Body of pancreas (tissue), 4 donors: Measurements from ENCODE around the gene LEUTX. TPM values are rescaled to one million over a fixed set of nuclear protein-coding genes. Genes with fewer than 3 reads are reported as not detected.

ENCODE experiments used
- ATAC-seq: fragments of 150-250 bp; one replicate; pipeline ENCODE4 v1.9.1; 2016
- DNase-seq, 4 donors: peaks; one replicate each; pipeline ENCODE4 v3.0.0-alpha.2; 2019
- H3K27ac ChIP-seq, 4 donors: fragments of 200-600 bp; sonication (generic); 1 replicate in 3 of 4; 2 replicates in 1 of 4; pipeline versions ENCODE4 v1.5.1 to v1.6.1; 2016 to 2019; ENCODE audit warnings: mild to moderate bottlenecking in 1 of 4, mixed read lengths in 1 of 4, moderate library complexity in 1 of 4
- H3K27me3 ChIP-seq, 2 donors: fragments of 200-600 bp; sonication (generic); one replicate each; pipeline ENCODE4 v1.6.0; 2016; ENCODE audit warnings: mild to moderate bottlenecking in 1 of 2
- H3K36me3 ChIP-seq, 2 donors: fragments of 200-600 bp; sonication (generic); replicated peaks in 1 of 2; 2 replicates each; pipeline ENCODE4 v1.5.1; 2016; ENCODE audit warnings: low read depth in 2 of 2; ENCODE audit not compliant: insufficient read depth in 1 of 2
- H3K4me1 ChIP-seq: fragments of 200-600 bp; sonication (generic); one replicate; pipeline ENCODE4 v1.6.0; 2016
- H3K4me3 ChIP-seq, 2 donors: fragments of 200-600 bp; sonication (generic); 1 replicate in 1 of 2; 2 replicates in 1 of 2; pipeline ENCODE4 v1.5.1; 2016 to 2019
- H3K9me3 ChIP-seq, 3 donors: fragments of 200-600 bp; sonication (generic); 1 replicate in 2 of 3; 2 replicates in 1 of 3; pipeline ENCODE4 v1.5.1; 2016
- POLR2A ChIP-seq, 3 donors: fragments of 450-650 bp; IDR thresholded peaks; one replicate each; pipeline ENCODE4 v1.6.1; 2016; ENCODE audit warnings: antibody characterized with exemption in 3 of 3, mild to moderate bottlenecking in 2 of 3
- WGBS, 2 donors: methylation state at CpG; one replicate each; pipeline ENCODE4 v1.1.5; 2017; 5-methylcytosine and 5-hydroxymethylcytosine counted together
- intact Hi-C: fragments of 100-400 bp; cut with DNase I; formaldehyde crosslinking; loops from one replicate; pipeline ENCODE4 v1.15.1; 2023
- total RNA-seq, 2 donors: library from RNA; depleted of rRNA; stranded (reverse); fragments of >200 nt; gene quantifications; one replicate each; pipeline ENCODE4 v1.1.0, GENCODE V29; 2016
- TF ChIP-seq, protein P1 (sequence below), 7 experiments: fragments of 450-650 bp in 4 of 7; fragments of 200-600 bp in 3 of 7; sonication (generic) in 3 of 7; IDR thresholded peaks; one replicate each; pipeline ENCODE4 v1.5.1; 2016 to 2019; ENCODE audit warnings: antibody characterized with exemption in 7 of 7

LEUTX gene
- total RNA-seq, 2 donors from 2014 or later: not detected

GRCh38 chr19:39827216-39827615 lies 48.6 kb downstream of the LEUTX start:
- Histone ChIP-seq H3K36me3 (peaks cover 9 to 22% of the 10 kb centered on the region in 2 donors), H3K27ac (no peak overlapping the region), H3K4me1 (peaks cover 18% of the 10 kb centered on the region), H3K27me3 (no peaks in the 10 kb centered on the region), H3K4me3 (no peak overlapping the region), H3K9me3 (no peaks in the 10 kb centered on the region)
- ATAC-seq (no peak), DNase-seq (no peak)
- 84 to 87% methylated on average over 7 to 13 of the region's 13 CpGs for WGBS, 2 donors
- intact Hi-C loops: no loop called here
- TF ChIP-seq POLR2A (IDR thresholded peaks at IDR 0.05): no peak
- TF ChIP-seq, protein P1, sequence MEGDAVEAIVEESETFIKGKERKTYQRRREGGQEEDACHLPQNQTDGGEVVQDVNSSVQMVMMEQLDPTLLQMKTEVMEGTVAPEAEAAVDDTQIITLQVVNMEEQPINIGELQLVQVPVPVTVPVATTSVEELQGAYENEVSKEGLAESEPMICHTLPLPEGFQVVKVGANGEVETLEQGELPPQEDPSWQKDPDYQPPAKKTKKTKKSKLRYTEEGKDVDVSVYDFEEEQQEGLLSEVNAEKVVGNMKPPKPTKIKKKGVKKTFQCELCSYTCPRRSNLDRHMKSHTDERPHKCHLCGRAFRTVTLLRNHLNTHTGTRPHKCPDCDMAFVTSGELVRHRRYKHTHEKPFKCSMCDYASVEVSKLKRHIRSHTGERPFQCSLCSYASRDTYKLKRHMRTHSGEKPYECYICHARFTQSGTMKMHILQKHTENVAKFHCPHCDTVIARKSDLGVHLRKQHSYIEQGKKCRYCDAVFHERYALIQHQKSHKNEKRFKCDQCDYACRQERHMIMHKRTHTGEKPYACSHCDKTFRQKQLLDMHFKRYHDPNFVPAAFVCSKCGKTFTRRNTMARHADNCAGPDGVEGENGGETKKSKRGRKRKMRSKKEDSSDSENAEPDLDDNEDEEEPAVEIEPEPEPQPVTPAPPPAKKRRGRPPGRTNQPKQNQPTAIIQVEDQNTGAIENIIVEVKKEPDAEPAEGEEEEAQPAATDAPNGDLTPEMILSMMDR (IDR thresholded peaks at IDR 0.05): no peak

GRCh38 chr19:39828015-39828653 lies 49.5 kb downstream of the LEUTX start:
- Histone ChIP-seq H3K36me3 (peaks cover 9 to 22% of the 10 kb centered on the region in 2 donors), H3K9me3 (no peaks in the 10 kb centered on the region), H3K27ac (no peak overlapping the region), H3K4me1 (peaks cover 27% of the 10 kb centered on the region), H3K4me3 (no peak overlapping the region), H3K27me3 (no peaks in the 10 kb centered on the region)
- no peak for DNase-seq
- no peak for TF ChIP-seq POLR2A (IDR thresholded peaks at IDR 0.05)
- TF ChIP-seq, protein P1 (IDR thresholded peaks at IDR 0.05): no peak
- 85 to 88% methylated on average over 16 to 26 of the region's 26 CpGs for WGBS, 2 donors
- ATAC-seq: no peak
- intact Hi-C loops: no loop called here

- Histone ChIP-seq H3K36me3 (peaks cover 9 to 22% of the 10 kb centered on the region in 2 donors), H3K27ac (no peak overlapping the region), H3K9me3 (no peaks in the 10 kb centered on the region), H3K4me3 (no peak overlapping the region), H3K27me3 (no peaks in the 10 kb centered on the region), H3K4me1 (peaks cover 25% of the 10 kb centered on the region)
- intact Hi-C loops: no loop called here
- WGBS, 2 donors: 60 to 74% methylated on average over 5 of the region's 5 CpGs
- ATAC-seq: no peak
- DNase-seq: no peak
- TF ChIP-seq POLR2A (IDR thresholded peaks at IDR 0.05): no peak
- TF ChIP-seq, protein P1 (IDR thresholded peaks at IDR 0.05): no peak
These were observed 50.0 kb downstream of the LEUTX start for GRCh38 chr19:39828654-39829032.

DNA sequence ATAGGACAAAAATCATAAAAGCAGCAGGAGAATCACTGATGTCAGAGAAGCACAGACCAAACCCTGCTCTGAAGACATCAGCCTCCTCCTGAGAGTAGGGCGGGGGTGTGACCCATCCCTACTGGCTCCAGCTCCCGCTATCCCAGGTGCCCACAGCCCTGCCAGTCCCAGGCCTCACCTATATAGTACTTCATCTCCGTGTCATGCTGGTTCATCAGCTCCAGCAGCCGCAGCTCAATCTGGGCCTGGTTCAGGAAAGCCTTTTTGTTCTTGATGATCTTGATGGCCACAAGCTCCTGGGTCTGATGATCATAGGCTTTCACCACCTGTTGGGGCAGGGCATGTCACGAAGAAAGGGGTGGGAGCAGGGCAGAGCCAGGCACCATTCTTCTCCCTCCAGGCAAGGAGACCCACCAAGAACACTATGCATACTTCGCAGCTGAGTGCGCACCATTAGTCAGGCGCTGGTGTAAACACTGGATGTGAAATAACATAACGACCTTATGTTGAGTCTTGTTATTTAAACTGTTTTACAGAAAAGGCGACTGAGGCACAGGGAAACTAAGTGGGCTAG lies 51.1 kb downstream of the LEUTX start:
- no peak overlapping the region for H3K27ac ChIP-seq
- intact Hi-C loops: no loop called here
- H3K36me3 ChIP-seq: peaks cover 9 to 22% of the 10 kb centered on the region in 2 donors
- H3K4me1 ChIP-seq: peaks cover 26% of the 10 kb centered on the region
- no peak overlapping the region for H3K4me3 ChIP-seq
- H3K9me3 ChIP-seq: no peaks in the 10 kb centered on the region
- no peak for DNase-seq
- TF ChIP-seq, protein P1 (IDR thresholded peaks at IDR 0.05): no peak
- TF ChIP-seq POLR2A (IDR thresholded peaks at IDR 0.05): no peak
- H3K27me3 ChIP-seq: no peaks in the 10 kb centered on the region
- WGBS, 2 donors: 90 to 96% methylated on average over 7 to 10 of the region's 10 CpGs
- no peak for ATAC-seq

GRCh38 chr19:39830406-39830805 lies 51.8 kb downstream of the LEUTX start:
- ATAC-seq: no peak
- peaks cover 9 to 22% of the 10 kb centered on the region in 2 donors for H3K36me3 ChIP-seq

More at GRCh38 chr19:39830406-39830805, 51.8 kb downstream of the LEUTX start:
- no peaks in the 10 kb centered on the region for H3K27me3 ChIP-seq
- WGBS, 2 donors: 92 to 97% methylated on average over 14 to 18 of the region's 18 CpGs
- no peak overlapping the region for H3K4me3 ChIP-seq
- intact Hi-C loops: no loop called here
- no peak overlapping the region for H3K27ac ChIP-seq
- no peaks in the 10 kb centered on the region for H3K9me3 ChIP-seq
- no peak for DNase-seq
- TF ChIP-seq, protein P1 (IDR thresholded peaks at IDR 0.05): no peak
- TF ChIP-seq POLR2A (IDR thresholded peaks at IDR 0.05): no peak
- H3K4me1 ChIP-seq: peaks cover 20% of the 10 kb centered on the region
